ENCODE measurements around the gene PDE6G.

Gene PDE6G

DNA sequence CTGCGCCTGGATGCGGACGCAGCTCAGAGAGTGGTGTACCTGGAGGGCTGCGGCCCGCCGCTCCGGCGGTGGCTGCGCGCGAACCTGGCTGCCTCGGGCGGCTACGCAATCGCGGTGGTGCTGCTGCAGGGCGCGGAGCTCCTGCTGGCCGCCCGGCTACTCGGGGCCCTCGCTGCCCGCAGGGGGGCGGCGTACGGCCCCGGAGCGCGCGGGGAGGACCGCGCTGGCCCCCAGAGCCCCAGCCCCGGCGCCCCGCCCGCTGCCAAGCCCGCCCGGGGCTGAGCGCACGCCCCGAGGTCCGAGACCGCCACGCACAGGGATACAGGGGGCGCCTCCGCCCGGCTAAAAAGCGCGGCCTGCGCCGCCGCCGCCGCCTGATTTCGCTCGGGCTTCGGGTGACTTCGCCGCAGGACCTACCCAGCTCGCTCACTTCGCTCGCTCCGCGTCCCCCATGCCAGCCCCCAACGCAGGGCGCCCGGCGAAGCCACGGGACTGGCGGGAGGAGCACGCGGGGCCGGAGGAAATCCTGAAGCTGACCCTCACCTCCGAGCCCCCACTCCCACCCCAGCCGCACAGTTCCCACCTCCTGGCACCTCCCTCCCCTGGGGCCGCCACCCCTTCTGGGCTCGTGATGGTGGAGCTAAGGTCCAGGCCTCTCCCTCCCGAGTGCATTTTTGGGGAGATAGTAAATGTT lies 8.2 kb downstream of the PDE6G start:
- Histone ChIP-seq H3K27ac (ENCODE audit: insufficient read depth, low read depth, low read length, poor library complexity, severe bottlenecking) (no peak overlapping the region), H3K4me1 (ENCODE audit: control insufficient read depth, insufficient read depth, low read length) (peaks cover 4% of the 10 kb centered on the region), H3K27me3 (ENCODE audit: control insufficient read depth, insufficient read depth, low read length, poor library complexity, severe bottlenecking) (peaks cover 29% of the 10 kb centered on the region), H3K9me3 (ENCODE audit: control insufficient read depth, low read length) (no peaks in the 10 kb centered on the region), H3K4me3 (ENCODE audit: insufficient read depth, low read depth, low read length) (peak overlapping the region; percentile 22), H3K36me3 (ENCODE audit: control insufficient read depth, insufficient read depth, low read length) (no peaks in the 10 kb centered on the region)
- WGBS, 2 experiments: 5% methylated on average over 77 to 78 of the region's 78 CpGs

DNA sequence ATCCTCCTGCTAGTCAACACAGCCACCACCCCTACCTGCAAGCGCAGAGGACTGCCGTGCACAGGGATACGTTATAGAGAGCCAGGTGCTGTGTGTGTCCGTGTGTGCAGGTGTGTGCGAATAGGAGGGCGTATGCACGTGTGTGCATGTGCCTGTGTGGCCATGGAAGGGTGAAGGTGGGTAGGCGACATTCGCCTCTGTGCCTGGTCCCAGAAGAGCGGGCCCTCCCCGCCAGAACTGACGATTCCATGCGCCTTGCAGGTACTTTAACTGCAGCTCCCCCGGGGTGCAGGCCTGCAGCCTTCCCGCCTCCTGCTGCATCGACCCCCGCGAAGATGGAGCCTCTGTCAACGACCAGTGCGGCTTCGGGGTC lies 8.7 kb downstream of the PDE6G start:
- no peak overlapping the region for H3K27ac ChIP-seq (ENCODE audit: insufficient read depth, low read depth, low read length, poor library complexity, severe bottlenecking)
- H3K9me3 ChIP-seq (ENCODE audit: control insufficient read depth, low read length): no peaks in the 10 kb centered on the region
- H3K27me3 ChIP-seq (ENCODE audit: control insufficient read depth, insufficient read depth, low read length, poor library complexity, severe bottlenecking): peaks cover 29% of the 10 kb centered on the region
- no peaks in the 10 kb centered on the region for H3K36me3 ChIP-seq (ENCODE audit: control insufficient read depth, insufficient read depth, low read length)
- H3K4me1 ChIP-seq (ENCODE audit: control insufficient read depth, insufficient read depth, low read length): peaks cover 4% of the 10 kb centered on the region
- 40 to 42% methylated on average over 21 of the region's 21 CpGs for WGBS, 2 experiments
- H3K4me3 ChIP-seq (ENCODE audit: insufficient read depth, low read depth, low read length): peak overlapping the region; percentile 22

DNA sequence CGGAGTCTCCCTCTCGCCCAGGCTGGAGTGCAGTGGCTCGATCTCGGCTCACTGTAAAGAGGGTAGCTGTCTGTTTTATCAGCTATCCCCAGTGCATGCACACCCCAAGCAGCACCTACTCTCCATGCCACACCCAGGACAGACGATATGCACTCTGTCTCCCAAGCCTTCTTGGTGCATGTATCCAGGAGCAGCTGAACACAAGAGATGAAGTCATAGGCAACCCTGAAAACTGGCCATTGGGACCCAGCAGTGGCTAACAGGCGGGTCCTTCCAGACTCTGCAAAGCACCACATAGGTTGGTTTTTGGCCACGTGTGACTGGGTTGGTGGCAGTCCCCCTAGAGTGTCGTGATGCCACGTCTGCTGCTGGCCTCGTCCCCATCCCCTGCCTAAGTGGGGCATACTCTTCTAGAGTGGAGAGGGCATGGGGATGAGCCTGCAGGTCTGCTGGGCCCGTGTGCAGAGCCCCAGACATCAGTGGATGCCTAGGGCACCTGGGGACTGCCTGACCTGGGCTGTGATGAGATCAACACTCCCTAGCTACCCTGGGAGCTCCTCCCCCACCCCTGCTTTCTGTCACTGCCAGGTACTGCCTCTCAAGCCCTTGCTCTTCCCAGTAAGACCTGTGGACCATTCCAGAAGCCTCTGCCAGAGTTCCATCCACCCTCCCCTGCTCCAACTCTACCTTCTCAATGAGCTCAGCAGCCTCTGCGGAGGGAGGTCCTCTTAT lies 9.3 kb downstream of the PDE6G start:
- H3K27ac ChIP-seq (ENCODE audit: insufficient read depth, low read depth, low read length, poor library complexity, severe bottlenecking): no peak overlapping the region
- H3K4me3 ChIP-seq (ENCODE audit: insufficient read depth, low read depth, low read length): no peak overlapping the region
- 83 to 87% methylated on average over 12 of the region's 12 CpGs for WGBS, 2 experiments
- peaks cover 4% of the 10 kb centered on the region for H3K4me1 ChIP-seq (ENCODE audit: control insufficient read depth, insufficient read depth, low read length)
- no peaks in the 10 kb centered on the region for H3K36me3 ChIP-seq (ENCODE audit: control insufficient read depth, insufficient read depth, low read length)
- peaks cover 29% of the 10 kb centered on the region for H3K27me3 ChIP-seq (ENCODE audit: control insufficient read depth, insufficient read depth, low read length, poor library complexity, severe bottlenecking)
- no peaks in the 10 kb centered on the region for H3K9me3 ChIP-seq (ENCODE audit: control insufficient read depth, low read length)

DNA sequence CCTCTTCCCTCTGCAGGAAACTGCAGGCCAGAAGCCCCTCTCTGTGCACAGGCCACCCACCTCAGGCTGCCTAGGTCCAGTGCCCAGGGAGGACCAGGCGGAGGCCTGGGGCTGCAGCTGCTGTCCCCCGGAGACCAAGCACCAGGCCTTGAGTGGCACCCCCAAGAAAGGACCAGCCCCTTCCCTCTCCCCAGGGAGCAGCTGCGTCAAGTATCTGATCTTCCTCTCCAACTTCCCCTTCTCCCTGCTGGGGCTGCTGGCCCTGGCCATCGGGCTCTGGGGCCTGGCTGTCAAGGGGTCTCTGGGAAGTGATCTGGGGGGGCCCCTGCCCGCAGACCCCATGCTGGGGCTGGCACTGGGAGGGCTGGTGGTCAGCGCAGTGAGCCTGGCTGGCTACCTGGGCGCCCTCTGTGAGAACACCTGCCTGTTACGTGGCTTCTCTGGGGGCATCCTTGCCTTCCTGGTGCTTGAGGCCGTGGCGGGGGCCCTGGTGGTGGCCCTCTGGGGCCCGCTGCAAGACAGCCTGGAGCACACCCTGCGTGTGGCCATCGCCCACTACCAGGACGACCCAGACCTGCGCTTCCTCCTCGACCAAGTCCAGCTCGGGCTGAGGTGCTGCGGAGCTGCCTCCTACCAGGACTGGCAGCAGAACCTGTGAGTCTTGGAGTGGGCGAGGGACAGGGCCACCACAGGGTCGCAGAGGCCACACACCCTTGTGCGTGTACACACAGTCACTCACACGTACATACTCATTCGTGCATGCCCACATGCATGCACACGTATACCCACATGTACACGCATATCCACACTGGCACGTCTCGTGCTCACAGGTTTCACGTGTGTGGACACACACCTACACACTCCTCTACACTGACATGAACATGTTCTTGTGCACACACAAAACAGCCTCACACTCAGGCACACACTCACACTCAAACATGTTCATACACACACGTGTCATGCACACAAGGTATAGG lies 11.1 kb downstream of the PDE6G start:
- Histone ChIP-seq H3K27me3 (ENCODE audit: control insufficient read depth, insufficient read depth, low read length, poor library complexity, severe bottlenecking) (peaks cover 29% of the 10 kb centered on the region), H3K36me3 (ENCODE audit: control insufficient read depth, insufficient read depth, low read length) (no peaks in the 10 kb centered on the region), H3K27ac (ENCODE audit: insufficient read depth, low read depth, low read length, poor library complexity, severe bottlenecking) (no peak overlapping the region), H3K4me3 (ENCODE audit: insufficient read depth, low read depth, low read length) (no peak overlapping the region), H3K9me3 (ENCODE audit: control insufficient read depth, low read length) (no peaks in the 10 kb centered on the region), H3K4me1 (ENCODE audit: control insufficient read depth, insufficient read depth, low read length) (peaks cover 4% of the 10 kb centered on the region)
- WGBS, 2 experiments: 88 to 89% methylated on average over 29 of the region's 29 CpGs

DNA sequence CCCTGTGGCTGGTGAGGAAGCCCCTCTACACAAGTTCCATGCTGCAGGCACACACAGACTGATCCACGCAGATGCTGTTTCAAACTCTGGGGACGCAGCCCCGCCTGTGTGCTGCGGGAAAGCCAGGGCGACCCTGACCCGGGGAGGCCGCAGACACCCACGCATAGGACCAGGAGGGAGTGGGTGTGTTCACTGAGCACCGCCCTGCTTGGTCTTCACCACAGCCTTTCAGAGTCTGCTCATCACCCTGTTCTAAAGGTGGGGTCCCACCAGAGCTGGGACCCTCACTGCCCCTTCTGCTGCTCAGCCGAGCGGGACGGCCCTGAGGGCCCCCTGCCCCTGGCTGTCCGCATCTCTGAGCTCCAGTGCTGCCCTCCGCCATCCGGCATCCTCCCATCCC lies 11.8 kb downstream of the PDE6G start:
- peaks cover 4% of the 10 kb centered on the region for H3K4me1 ChIP-seq (ENCODE audit: control insufficient read depth, insufficient read depth, low read length)

DNA sequence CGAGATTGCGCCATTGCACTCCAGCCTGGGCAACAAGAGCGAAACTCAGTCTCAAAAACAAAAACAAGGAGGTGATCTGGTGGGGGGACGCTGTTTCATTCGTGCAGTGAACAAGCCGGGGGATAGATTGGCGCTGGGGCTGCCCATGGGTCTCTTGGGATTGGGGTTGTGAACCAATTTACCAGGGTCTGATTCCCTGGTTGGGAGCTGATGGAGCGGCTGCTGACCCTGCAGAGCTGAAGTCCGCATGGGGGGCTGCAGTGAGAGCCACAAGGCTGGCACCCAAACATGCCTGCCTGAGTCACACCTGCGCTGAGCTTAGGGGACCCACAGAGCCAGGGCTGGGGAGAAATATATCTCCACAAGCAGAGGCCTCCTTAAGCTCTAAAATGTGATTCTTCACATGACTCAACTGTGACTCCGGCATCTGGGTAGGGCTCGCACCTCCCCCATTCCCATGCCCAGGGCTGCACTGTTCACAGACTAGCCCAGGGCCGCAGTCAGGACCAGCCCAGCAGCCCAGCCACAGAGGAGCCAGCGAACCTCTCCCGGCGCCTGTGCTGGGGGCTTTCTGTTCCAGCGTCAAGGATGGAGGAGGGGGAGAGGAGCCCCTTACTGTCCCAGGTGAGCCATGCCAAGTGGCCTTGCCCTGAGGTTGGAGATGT lies 14.4 kb downstream of the PDE6G start:
- Histone ChIP-seq H3K9me3 (ENCODE audit: control insufficient read depth, low read length) (no peaks in the 10 kb centered on the region), H3K36me3 (ENCODE audit: control insufficient read depth, insufficient read depth, low read length) (no peaks in the 10 kb centered on the region), H3K4me1 (ENCODE audit: control insufficient read depth, insufficient read depth, low read length) (no peaks in the 10 kb centered on the region), H3K4me3 (ENCODE audit: insufficient read depth, low read depth, low read length) (no peak overlapping the region), H3K27ac (ENCODE audit: insufficient read depth, low read depth, low read length, poor library complexity, severe bottlenecking) (no peak overlapping the region), H3K27me3 (ENCODE audit: control insufficient read depth, insufficient read depth, low read length, poor library complexity, severe bottlenecking) (peaks cover 4% of the 10 kb centered on the region)
- WGBS, 2 experiments: 91 to 92% methylated on average over 15 to 16 of the region's 17 CpGs

More for the DNA sequence above, 11.8 kb downstream of the PDE6G start:
- WGBS, 2 experiments: 93 to 94% methylated on average over 15 of the region's 15 CpGs
- no peak overlapping the region for H3K27ac ChIP-seq (ENCODE audit: insufficient read depth, low read depth, low read length, poor library complexity, severe bottlenecking)
- no peak overlapping the region for H3K4me3 ChIP-seq (ENCODE audit: insufficient read depth, low read depth, low read length)
- H3K36me3 ChIP-seq (ENCODE audit: control insufficient read depth, insufficient read depth, low read length): no peaks in the 10 kb centered on the region
- no peaks in the 10 kb centered on the region for H3K9me3 ChIP-seq (ENCODE audit: control insufficient read depth, low read length)
- peaks cover 29% of the 10 kb centered on the region for H3K27me3 ChIP-seq (ENCODE audit: control insufficient read depth, insufficient read depth, low read length, poor library complexity, severe bottlenecking)

DNA sequence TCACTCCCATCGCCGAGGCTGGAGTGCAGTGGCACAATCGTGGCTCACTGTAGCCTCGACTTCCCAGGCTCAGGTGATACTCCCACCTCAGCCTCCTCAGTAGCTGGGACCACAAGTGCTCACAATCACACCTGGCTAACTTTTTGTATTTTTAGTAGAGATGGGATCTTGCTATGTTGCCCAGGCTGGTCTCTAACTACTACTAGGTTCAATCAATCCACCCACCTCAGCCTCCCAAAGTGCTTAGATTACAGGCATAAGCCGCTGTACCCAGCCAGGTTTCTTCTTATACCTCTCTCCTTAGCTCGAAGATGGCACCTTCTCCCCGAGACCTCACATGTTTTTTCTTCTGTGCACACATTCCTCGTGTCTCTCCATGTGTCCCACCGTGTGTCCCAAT lies 16.3 kb downstream of the PDE6G start:
- H3K4me1 ChIP-seq (ENCODE audit: control insufficient read depth, insufficient read depth, low read length): peaks cover 7% of the 10 kb centered on the region
- no peak overlapping the region for H3K27ac ChIP-seq (ENCODE audit: insufficient read depth, low read depth, low read length, poor library complexity, severe bottlenecking)
- H3K27me3 ChIP-seq (ENCODE audit: control insufficient read depth, insufficient read depth, low read length, poor library complexity, severe bottlenecking): no peaks in the 10 kb centered on the region
- H3K36me3 ChIP-seq (ENCODE audit: control insufficient read depth, insufficient read depth, low read length): no peaks in the 10 kb centered on the region
- WGBS, 2 experiments: 92 to 93% methylated on average over 9 of the region's 9 CpGs
- no peak overlapping the region for H3K4me3 ChIP-seq (ENCODE audit: insufficient read depth, low read depth, low read length)
- no peaks in the 10 kb centered on the region for H3K9me3 ChIP-seq (ENCODE audit: control insufficient read depth, low read length)

DNA sequence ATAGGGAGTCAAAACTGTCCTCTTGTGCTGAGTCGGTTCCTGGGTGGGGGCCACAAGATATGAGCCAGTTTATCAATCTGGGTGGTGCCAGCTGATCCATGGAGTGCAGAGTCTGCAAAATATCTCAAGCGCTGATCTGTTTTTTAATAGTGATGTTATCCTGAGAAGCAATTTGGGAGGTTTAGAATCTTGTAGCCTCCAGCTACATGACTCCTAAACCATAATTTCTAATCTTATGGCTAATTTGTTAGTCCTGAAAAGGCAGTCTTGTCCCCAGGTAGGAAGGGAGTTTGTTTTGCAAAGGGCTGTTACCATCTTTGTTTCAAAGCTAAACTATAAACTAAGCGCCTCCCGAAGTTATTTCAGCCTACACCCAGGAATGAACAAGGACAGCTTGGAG lies 17.7 kb downstream of the PDE6G start:
- H3K4me3 ChIP-seq (ENCODE audit: insufficient read depth, low read depth, low read length): no peak overlapping the region
- 91 to 94% methylated on average over 4 of the region's 4 CpGs for whole genome bisulfite sequencing, 2 experiments
- H3K36me3 ChIP-seq (ENCODE audit: control insufficient read depth, insufficient read depth, low read length): no peaks in the 10 kb centered on the region
- peaks cover 7% of the 10 kb centered on the region for H3K4me1 ChIP-seq (ENCODE audit: control insufficient read depth, insufficient read depth, low read length)
- H3K9me3 ChIP-seq (ENCODE audit: control insufficient read depth, low read length): no peaks in the 10 kb centered on the region
- H3K27me3 ChIP-seq (ENCODE audit: control insufficient read depth, insufficient read depth, low read length, poor library complexity, severe bottlenecking): no peaks in the 10 kb centered on the region
- H3K27ac ChIP-seq (ENCODE audit: insufficient read depth, low read depth, low read length, poor library complexity, severe bottlenecking): no peak overlapping the region

DNA sequence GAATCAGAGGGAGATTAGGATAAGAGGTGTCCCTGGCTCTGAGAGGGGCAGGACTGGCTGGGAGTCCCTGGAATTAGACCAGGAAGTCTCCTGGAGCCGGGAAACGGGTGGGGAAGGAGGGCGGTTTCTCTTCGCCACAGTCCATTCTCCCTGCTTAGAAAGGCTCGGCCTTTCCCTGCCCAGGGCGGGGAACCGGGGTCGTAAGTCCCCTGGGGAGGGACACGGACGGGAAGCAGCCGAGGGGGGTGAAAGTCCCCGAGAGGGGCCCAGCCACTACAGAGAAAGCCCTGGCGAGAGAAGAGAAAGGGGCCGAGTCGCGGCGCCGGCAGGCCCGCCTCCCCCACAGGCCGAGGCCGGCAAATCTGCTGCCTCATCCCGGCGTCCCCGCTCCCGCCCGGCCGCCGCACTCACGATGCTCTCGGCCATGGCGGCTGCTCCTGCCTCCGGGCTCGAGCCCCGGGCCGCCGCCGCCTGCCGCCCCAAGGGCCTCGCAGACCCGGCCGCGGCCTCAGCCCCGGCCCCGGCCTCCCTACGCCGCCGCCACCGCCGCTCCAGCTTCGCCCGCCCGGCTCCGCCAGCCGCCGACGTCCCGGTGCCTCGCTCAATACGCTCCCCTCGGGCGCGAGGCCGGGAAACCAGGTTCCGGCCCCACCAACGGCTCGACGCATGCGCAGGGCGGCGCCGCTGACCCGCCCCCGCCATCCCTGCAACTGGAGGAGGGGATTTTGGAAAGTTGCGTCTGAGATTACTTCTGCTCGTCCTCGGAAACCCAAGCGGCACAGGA lies 19.6 kb downstream of the PDE6G start, which contains the start of the genes NPLOC4 and TSPAN10:
Gene NPLOC4, minus strand, starts transcription at position 608 of the 784 bp plus-strand sequence. Its CDS starts 182 bp downstream, at position 426.
Gene TSPAN10, plus strand, starts transcription at position 692 of the 784 bp plus-strand sequence. CDS start 5,217 bp downstream, outside the sequence.
- no peaks in the 10 kb centered on the region for H3K36me3 ChIP-seq (ENCODE audit: control insufficient read depth, insufficient read depth, low read length)
- H3K27me3 ChIP-seq (ENCODE audit: control insufficient read depth, insufficient read depth, low read length, poor library complexity, severe bottlenecking): no peaks in the 10 kb centered on the region
- H3K9me3 ChIP-seq (ENCODE audit: control insufficient read depth, low read length): no peaks in the 10 kb centered on the region
- peak within 1 kb of the TSS; percentile 79 for H3K27ac ChIP-seq (ENCODE audit: insufficient read depth, low read depth, low read length, poor library complexity, severe bottlenecking)
- WGBS, 2 experiments: 0% methylated on average over 77 of the region's 77 CpGs
- peaks cover 7% of the 10 kb centered on the region for H3K4me1 ChIP-seq (ENCODE audit: control insufficient read depth, insufficient read depth, low read length)
- H3K4me3 ChIP-seq (ENCODE audit: insufficient read depth, low read depth, low read length): peak within 1 kb of the TSS; percentile 97
